ENCODE results near the gene ATP6V1E1. TPM values are rescaled to one million over a fixed set of nuclear protein-coding genes. Genes with fewer than 3 reads are reported as not detected.
"Not testable (repeated sequence)": the region's sequence is repeated elsewhere in the genome, so short reads cannot be mapped to it uniquely, and the experiment has no call there.

Gene ATP6V1E1
- total and polyA plus RNA-seq, 5 donors = 162 to 207 (median 191) TPM

GRCh38 chr22:17648569-17648968 lies 20.0 kb upstream of the ATP6V1E1 start:
- 71% methylated on average over 1 of the region's 1 CpG for WGBS
- intact Hi-C loops (cut with DNase I) = no loop called here

DNA sequence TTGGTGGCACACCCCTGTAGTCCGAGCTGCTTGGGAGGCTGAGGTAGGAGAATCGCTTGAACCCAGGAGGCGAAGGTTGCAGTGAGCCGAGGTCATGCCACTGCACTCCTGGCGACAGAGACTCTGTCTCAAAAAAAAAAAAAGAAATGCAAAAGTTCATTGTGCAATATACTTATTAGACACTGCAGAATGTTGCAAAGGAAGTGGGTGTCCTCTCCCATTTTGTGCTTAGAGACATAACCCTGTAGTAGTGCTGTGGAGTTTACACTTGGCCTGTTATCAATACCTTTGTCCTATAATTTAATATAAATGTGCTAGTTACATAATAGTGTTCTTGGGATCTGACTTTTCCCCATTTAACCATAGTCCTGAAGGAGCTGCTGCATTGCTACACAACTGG lies 19.4 kb upstream of the ATP6V1E1 start:
- intact Hi-C loops (cut with DNase I) = no loop called here
- WGBS = 93% methylated on average over 5 of the region's 5 CpGs
- ATAC-seq = no peak
- H3K27me3 ChIP-seq (ENCODE audit: control insufficient read depth, insufficient read depth) = no peaks in the 10 kb centered on the region
- H3K4me1 ChIP-seq (ENCODE audit: control insufficient read depth, insufficient read depth, low read length) = no peaks in the 10 kb centered on the region
- no peak overlapping the region for H3K4me3 ChIP-seq (ENCODE audit: low read length)
- H3K9me3 ChIP-seq (ENCODE audit: control insufficient read depth, low read length) = no peaks in the 10 kb centered on the region
- H3K27ac ChIP-seq (ENCODE audit: low read length) = no peak overlapping the region
- DNase-seq = no peak

More at GRCh38 chr22:17648569-17648968, 20.0 kb upstream of the ATP6V1E1 start:
- Histone ChIP-seq H3K27me3 (ENCODE audit: control insufficient read depth, insufficient read depth) (no peaks in the 10 kb centered on the region), H3K4me1 (ENCODE audit: control insufficient read depth, insufficient read depth, low read length) (no peaks in the 10 kb centered on the region), H3K4me3 (ENCODE audit: low read length) (no peak overlapping the region), H3K9me3 (ENCODE audit: control insufficient read depth, low read length) (no peaks in the 10 kb centered on the region), H3K27ac (ENCODE audit: low read length) (no peak overlapping the region)
- no peak for DNase-seq
- no peak for ATAC-seq

- H3K9me3 ChIP-seq (ENCODE audit: control insufficient read depth, low read length) = no peaks in the 10 kb centered on the region
- ATAC-seq (no peak), DNase-seq (no peak)
- no peak overlapping the region for H3K27ac ChIP-seq (ENCODE audit: low read length)
- intact Hi-C loops (cut with DNase I) = no loop called here
- 92% methylated on average over 5 of the region's 5 CpGs for WGBS
- H3K27me3 ChIP-seq (ENCODE audit: control insufficient read depth, insufficient read depth) = no peaks in the 10 kb centered on the region
- H3K4me3 ChIP-seq (ENCODE audit: low read length) = no peak overlapping the region
- H3K4me1 ChIP-seq (ENCODE audit: control insufficient read depth, insufficient read depth, low read length) = no peaks in the 10 kb centered on the region
These were observed 18.9 kb upstream of the ATP6V1E1 start for GRCh38 chr22:17647452-17647851.

- H3K27ac ChIP-seq (ENCODE audit: low read length); ATAC-seq; H3K9me3 ChIP-seq (ENCODE audit: control insufficient read depth, low read length); DNase-seq; intact Hi-C loops (cut with DNase I); H3K4me3 ChIP-seq (ENCODE audit: low read length); H3K27me3 ChIP-seq (ENCODE audit: control insufficient read depth, insufficient read depth); H3K4me1 ChIP-seq (ENCODE audit: control insufficient read depth, insufficient read depth, low read length): not testable (repeated sequence)
- 85% methylated on average over 4 of the region's 4 CpGs for WGBS
These were observed 13.8 kb upstream of the ATP6V1E1 start for GRCh38 chr22:17642357-17642756.

DNA sequence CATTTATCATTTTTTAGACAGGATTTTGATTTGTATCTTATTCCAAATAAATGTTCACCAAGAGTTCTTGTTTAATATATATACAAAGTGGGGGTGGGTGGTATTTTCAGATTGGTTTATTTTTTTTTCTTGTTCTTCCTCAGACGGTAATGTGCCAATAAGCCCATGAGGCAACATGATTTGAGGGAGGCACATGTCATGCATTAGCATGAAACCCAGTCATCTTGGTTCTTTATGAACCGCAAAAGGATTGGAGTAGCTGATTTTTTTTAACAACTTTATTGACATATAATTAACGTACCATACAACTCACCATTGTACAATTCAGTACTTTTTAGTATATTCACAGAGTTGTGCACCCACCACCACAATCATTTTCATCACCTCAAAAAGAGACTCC lies 12.7 kb upstream of the ATP6V1E1 start:
- Histone ChIP-seq H3K27me3 (ENCODE audit: control insufficient read depth, insufficient read depth) (no peaks in the 10 kb centered on the region), H3K9me3 (ENCODE audit: control insufficient read depth, low read length) (no peaks in the 10 kb centered on the region), H3K4me1 (ENCODE audit: control insufficient read depth, insufficient read depth, low read length) (peaks cover 2% of the 10 kb centered on the region), H3K4me3 (ENCODE audit: low read length) (no peak overlapping the region), H3K27ac (ENCODE audit: low read length) (no peak overlapping the region)
- 53% methylated on average over 3 of the region's 3 CpGs for WGBS
- no peak for ATAC-seq
- DNase-seq = no peak
- intact Hi-C loops (cut with DNase I) = no loop called here

DNA sequence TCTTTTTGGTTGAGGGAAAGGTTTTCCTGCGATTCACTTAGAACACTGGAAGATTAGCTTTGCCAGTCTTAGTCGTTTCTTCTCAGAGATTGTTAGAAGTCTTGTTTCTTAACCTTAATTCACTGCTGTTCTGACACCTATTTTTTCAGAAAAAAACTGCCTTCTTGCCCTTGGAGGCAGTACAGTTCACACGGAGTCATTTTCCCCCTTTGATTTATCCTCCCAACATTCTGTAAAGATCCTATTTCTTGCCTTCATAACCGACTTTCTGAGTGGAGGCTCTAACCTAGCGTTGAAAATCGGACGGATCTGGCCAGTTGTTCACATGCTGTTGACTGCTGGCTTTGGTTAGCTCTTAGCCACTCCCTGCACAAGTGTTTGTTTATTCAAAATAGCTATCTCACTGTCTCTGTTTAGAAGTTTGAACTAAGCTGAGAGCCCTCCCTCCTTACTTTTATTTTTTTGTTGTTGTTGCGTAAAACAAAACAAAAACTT lies 10.7 kb upstream of the ATP6V1E1 start:
- peak; percentile 42 to 55 for ATAC-seq

GRCh38 chr22:17638432-17639246 lies 10.1 kb upstream of the ATP6V1E1 start, which contains the start of gene BCL2L13:
Gene BCL2L13 (plus strand): TSS chr22:17638757. CDS start chr22:17655712, 16,955 bp downstream.
- DNase-seq (peak; percentile 93 to 97 (median 95)), ATAC-seq (peak; percentile 98)
- WGBS = under 1% methylated on average over 70 of the region's 70 CpGs
- H3K4me1 ChIP-seq (ENCODE audit: control insufficient read depth, insufficient read depth, low read length) = peaks cover 2% of the 10 kb centered on the region
- H3K27ac ChIP-seq (ENCODE audit: low read length) = peak within 1 kb of the TSS; percentile 93
- H3K27me3 ChIP-seq (ENCODE audit: control insufficient read depth, insufficient read depth) = no peaks in the 10 kb centered on the region
- intact Hi-C loops (cut with DNase I) = loop anchor here in 2 of 4 donors (10.0 kb wide), 1 partner anchor 64 kb away; no protein-coding TSS in a partner anchor
- H3K4me3 ChIP-seq (ENCODE audit: low read length) = peak within 1 kb of the TSS; percentile 78
- no peaks in the 10 kb centered on the region for H3K9me3 ChIP-seq (ENCODE audit: control insufficient read depth, low read length)

More for the DNA sequence above, 10.7 kb upstream of the ATP6V1E1 start:
- no peak for DNase-seq
- Histone ChIP-seq H3K9me3 (ENCODE audit: control insufficient read depth, low read length) (no peaks in the 10 kb centered on the region), H3K27ac (ENCODE audit: low read length) (peak overlapping the region; percentile 93), H3K4me1 (ENCODE audit: control insufficient read depth, insufficient read depth, low read length) (peaks cover 2% of the 10 kb centered on the region), H3K27me3 (ENCODE audit: control insufficient read depth, insufficient read depth) (no peaks in the 10 kb centered on the region), H3K4me3 (ENCODE audit: low read length) (peak overlapping the region; percentile 78)
- 7% methylated on average over 8 of the region's 8 CpGs for WGBS
- intact Hi-C loops (cut with DNase I) = loop anchor here in 2 of 4 donors (10.0 kb wide), 1 partner anchor 64 kb away; no protein-coding TSS in a partner anchor

DNA sequence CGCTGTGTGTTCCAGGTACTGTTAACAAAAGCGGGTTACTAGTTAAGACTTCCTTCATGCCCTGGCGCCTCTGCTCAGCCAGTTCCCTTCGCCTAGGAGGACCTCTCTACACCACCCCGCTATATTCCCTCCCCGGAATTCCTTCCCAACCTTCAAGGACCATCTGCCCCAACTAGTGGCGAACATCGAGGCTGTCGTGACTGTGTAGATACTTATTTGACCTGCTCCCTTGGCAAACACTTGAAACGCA lies 9.6 kb upstream of the ATP6V1E1 start:
- H3K27ac ChIP-seq (ENCODE audit: low read length) = peak overlapping the region; percentile 93
- H3K27me3 ChIP-seq (ENCODE audit: control insufficient read depth, insufficient read depth) = no peaks in the 10 kb centered on the region
- peak overlapping the region; percentile 78 for H3K4me3 ChIP-seq (ENCODE audit: low read length)
- WGBS = 2% methylated on average over 10 of the region's 10 CpGs
- DNase-seq (no peak), ATAC-seq (peak; percentile 57 to 69)
- intact Hi-C loops (cut with DNase I) = loop anchor here in 2 of 4 donors (10.0 kb wide), 1 partner anchor 63 kb away; no protein-coding TSS in a partner anchor
- H3K9me3 ChIP-seq (ENCODE audit: control insufficient read depth, low read length) = no peaks in the 10 kb centered on the region
- peaks cover 2% of the 10 kb centered on the region for H3K4me1 ChIP-seq (ENCODE audit: control insufficient read depth, insufficient read depth, low read length)

DNA sequence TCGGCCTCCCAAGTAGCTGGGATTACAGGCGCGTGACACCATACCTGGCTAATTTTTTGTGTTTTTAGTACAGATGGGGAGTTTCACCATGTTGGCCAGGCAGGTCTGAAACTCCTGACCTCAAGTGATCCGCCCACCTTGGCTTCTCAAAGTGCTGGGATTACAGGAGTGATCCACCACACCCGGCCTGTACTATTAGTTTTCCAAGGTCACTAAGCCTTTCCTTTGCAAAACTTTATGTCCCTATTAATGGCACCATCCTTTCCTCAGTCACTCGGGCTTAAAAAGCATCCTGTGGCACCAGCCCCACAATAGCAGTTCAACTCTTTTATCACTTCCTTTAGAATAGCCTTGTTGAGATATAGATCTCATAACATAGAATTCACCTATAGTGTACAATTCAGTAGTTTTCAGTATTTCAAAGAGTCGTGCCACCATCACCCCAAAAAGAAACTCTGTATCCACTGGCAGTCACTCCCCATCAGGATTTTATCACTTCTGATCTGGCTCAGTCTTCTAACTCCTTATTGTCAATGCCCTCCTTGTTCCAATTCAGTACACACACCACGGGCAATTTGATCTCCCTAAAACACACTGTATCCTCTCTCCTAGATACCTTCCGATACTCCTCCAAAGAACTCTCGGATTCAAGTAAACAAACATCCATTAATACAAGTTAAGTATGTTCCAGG lies 9.1 kb upstream of the ATP6V1E1 start:
- no peaks in the 10 kb centered on the region for H3K27me3 ChIP-seq (ENCODE audit: control insufficient read depth, insufficient read depth)
- WGBS = 57% methylated on average over 10 of the region's 10 CpGs
- DNase-seq (no peak), ATAC-seq (peak in 1 of 2 donors; percentile 1)
- H3K27ac ChIP-seq (ENCODE audit: low read length) = peak overlapping the region; percentile 93
- H3K4me1 ChIP-seq (ENCODE audit: control insufficient read depth, insufficient read depth, low read length) = peaks cover 2% of the 10 kb centered on the region
- peak overlapping the region; percentile 78 for H3K4me3 ChIP-seq (ENCODE audit: low read length)
- intact Hi-C loops (cut with DNase I) = loop anchor here in 2 of 4 donors (10.0 kb wide), 1 partner anchor 63 kb away; no protein-coding TSS in a partner anchor
- no peaks in the 10 kb centered on the region for H3K9me3 ChIP-seq (ENCODE audit: control insufficient read depth, low read length)

DNA sequence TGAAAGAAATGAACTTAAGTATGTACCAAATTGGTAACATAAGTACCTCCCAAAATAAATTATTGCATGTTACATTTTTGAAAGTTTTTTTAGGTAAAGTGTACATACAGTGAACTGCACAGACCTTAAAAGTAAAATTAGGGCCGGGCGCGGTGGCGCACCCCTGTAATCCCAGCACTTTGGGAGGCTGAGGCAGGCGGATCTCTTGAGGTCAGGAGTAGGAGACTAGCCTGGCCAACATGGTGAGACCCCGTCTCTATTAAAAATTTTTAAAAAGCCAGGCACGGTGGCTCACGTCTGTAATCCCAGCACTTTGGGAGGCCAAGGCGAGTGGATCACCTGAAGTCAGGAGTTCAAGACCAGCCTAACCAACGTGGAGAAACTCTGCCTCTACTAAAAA lies 8.3 kb upstream of the ATP6V1E1 start:
- DNase-seq; H3K9me3 ChIP-seq (ENCODE audit: control insufficient read depth, low read length); ATAC-seq; H3K27ac ChIP-seq (ENCODE audit: low read length); H3K4me1 ChIP-seq (ENCODE audit: control insufficient read depth, insufficient read depth, low read length); H3K27me3 ChIP-seq (ENCODE audit: control insufficient read depth, insufficient read depth); H3K4me3 ChIP-seq (ENCODE audit: low read length): not testable (repeated sequence)
- intact Hi-C loops (cut with DNase I) = loop anchor here in 2 of 4 donors (10.0 kb wide), 1 partner anchor 62 kb away; no protein-coding TSS in a partner anchor
- WGBS = 85% methylated on average over 10 of the region's 10 CpGs

DNA sequence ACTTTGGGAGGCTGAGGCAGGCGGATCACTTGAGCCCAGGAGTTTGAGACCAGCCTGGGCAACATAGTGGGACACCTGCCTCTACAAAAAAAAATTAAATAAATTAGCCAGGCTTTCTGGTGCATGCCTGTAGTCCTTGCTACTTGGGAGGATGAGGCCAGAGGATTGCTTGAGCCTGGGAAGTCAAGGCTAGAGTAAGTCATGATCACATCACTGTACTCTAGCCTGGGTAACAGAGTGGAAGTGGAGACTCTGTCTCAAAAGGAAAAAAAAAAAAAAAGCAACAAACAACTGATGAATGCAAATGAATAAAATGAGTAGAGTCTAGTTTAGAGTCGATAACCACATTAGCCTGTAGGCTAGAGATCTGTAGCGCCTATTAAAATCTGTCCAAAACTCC lies 6.1 kb upstream of the ATP6V1E1 start:
- DNase-seq (no peak), ATAC-seq (no peak)
- Histone ChIP-seq H3K4me3 (ENCODE audit: low read length) (no peak overlapping the region), H3K27me3 (ENCODE audit: control insufficient read depth, insufficient read depth) (no peaks in the 10 kb centered on the region), H3K4me1 (ENCODE audit: control insufficient read depth, insufficient read depth, low read length) (no peaks in the 10 kb centered on the region), H3K9me3 (ENCODE audit: control insufficient read depth, low read length) (no peaks in the 10 kb centered on the region), H3K27ac (ENCODE audit: low read length) (no peak overlapping the region)
- WGBS = 92% methylated on average over 3 of the region's 3 CpGs
- intact Hi-C loops (cut with DNase I) = loop anchor here in 2 of 4 donors (10.0 kb wide), 1 partner anchor 60 kb away; no protein-coding TSS in a partner anchor
